Stimulated activated CD4-positive, alpha-beta T cell treated with anti-CD3 and anti-CD28 coated beads, Interleukin-4, amount 100 ng/mL, for 24 hours (primary cell): ENCODE results near the gene CMIP.

Experiments
- DNase-seq: peaks from one replicate; pipeline ENCODE4 v3.0.0-alpha.2; 2020

The CMIP gene

DNA sequence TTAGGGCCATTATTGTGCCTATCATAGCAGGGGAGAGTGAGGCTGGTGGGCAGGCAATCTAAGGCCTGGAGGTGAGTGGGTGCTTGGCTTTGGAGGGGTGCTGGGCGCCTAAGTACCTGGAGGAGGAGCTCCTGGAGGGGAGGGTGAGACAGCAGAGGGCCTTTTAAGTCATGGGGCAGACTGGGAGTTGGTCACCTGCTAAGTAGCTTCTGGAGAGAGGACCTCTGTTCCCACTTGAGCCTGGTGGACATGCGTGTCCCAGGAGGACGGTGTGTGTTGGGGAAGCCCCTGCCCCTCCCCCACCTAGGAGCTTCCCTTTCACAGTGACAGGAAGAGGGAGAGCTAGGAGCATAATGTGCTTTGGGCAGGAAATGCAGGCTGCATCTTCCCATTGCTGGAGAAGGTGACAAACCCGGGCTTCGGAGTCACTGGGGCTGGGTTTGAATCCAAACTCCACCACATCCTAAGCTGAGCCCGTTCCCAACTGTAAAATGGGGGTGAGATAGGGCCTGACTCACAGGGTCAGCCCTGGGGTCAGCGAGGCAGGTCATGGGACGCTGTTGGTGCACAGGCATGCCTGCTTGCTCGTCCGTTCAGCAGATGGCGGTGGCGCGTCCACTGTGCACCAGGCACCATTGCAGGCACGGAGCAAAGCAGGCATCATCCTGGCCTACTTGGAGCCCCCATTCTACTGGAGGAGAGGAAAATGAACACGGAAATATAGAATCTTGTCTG, 37.9 kb downstream of the CMIP start:
- no peak for DNase-seq

DNA sequence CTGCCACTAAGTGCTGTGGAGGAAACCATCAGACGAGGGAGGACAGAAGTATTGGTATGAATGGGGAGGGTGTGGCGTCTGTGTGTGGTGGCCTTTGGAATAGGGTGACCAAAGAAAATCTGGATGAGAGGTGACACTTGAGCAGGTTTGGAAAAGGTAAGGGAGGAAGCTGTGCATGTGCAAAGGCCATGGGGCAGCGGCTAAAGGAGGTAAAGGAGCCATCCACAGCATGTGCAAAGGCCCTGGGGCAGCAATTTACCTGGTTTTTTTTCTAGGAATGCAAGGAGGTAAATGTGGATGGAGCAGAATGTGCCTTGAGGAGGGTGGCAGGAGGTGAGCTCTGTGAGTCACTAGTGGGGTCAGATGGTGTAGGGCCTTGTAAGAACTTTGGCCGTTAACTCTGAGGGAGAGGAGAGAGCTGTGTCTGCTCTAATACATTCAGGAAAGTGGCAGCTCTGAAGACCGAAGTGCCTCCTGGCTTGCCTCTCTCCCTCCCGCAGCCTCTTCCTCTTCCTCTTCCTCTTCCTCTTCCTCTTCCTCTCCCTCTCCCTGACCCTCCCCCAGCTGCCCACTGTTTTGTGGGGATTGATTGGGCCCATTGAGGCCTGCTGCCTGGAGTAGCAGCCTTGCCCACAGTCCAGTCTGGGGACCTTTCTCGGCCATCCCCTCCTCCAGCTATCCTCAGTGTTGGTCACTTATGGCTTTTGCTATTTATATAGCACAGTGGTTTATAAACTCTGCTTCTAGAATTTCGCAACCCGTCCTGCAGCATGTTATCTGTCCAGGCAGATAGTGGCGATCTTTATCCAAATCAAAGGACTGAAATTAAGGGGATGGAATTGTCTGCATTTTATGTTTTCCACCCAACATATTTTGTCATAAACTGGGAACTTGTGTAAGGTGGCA, 38.7 kb downstream of the CMIP start:
- DNase-seq = no peak

DNA sequence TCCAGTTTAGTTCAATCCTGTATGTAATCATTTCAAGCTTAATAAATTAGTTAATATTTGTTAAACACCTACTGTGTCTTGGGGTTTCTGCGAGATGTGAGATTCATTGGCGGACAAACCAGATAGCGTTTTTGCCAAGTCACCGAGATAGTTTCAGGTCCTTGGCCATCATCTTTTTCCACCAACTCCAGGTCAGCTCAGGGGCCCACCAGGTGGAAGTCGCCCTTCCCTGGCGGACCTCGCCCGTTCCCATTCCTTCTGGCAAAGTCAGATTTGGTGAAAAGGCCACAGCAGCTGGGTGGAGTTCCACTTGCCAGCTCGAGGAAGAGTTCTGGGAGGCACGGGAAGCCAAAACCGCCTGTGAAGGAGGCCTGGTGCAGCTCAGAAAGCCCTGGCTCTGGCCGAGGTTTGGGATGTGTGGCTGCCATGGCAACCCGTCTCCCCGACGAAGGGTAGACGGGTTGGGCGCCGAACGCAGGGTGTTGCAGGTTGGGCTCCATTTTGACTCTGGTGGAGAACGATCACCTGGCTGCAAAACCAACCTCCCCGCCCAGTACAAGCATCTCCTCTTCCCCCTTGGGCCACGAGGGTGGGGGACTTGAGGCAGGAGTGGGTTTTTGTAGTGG, 39.5 kb downstream of the CMIP start:
- DNase-seq = no peak

DNA sequence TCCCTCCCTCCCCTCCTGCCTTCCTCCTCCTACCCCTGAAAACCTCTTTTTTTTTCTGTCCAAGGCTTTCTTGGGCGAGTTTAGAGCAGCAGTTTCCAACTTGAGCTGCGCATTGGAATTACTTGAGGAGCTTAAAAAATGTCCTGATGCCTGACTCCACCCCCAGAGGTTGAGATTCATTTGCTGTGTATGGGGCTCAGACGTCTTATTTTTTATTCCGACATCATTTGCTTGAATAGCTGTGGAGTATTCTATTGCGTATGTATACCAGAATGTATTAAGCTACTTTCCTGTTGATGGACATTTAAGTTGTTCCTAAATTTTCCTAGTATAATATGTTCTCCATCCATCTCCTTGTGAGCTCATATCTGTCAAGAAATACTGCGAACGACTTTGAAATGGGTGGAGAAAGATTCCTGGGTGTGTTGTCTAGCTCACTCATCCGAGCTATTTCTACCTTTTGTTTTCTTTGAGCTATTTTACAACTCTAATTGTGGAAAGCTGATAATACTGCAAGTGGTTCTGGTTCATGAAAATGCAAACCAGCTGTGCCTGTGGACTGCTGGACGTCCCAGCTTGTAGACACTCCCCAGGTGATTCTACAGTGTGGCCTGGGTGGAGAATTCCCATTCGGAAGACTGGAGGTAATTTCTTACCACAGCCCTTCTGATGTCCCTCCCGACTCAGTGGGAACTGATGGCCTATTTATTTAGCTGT, 40.5 kb downstream of the CMIP start:
- no peak for DNase-seq

DNA sequence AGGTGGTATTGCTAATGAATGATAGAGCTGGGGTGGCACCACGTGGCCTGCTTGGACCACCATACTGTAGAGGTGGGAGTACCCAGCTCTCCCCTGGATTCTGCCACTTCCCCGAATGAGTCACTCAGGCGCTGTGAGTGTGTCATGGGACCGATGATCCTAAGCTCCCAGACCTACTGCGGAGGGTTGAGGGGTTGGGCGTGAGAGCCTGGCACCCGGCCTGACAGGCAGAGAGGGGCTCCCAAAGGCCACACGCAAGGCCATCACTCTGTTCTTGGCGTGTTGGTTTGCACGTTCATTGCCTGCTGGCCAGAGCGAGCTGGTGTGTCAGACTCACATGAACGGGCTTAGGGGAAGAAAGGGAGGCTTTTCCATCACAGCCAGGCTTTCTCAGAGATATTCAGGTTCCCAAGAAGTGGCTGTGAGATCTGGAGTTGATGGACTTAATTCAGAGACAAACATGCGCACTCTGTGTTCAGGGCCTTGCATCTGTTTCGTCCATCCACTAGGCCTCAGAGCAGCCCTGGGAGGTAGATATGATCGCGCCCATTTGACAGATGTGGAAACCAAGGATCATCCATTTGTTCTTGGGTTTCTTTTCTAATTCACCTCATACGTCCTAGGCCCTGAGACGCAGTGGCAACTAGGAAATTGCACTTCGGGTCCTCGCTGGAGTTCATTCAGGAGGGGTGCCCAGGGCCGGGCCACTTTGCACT, 41.4 kb downstream of the CMIP start:
- DNase-seq = no peak

DNA sequence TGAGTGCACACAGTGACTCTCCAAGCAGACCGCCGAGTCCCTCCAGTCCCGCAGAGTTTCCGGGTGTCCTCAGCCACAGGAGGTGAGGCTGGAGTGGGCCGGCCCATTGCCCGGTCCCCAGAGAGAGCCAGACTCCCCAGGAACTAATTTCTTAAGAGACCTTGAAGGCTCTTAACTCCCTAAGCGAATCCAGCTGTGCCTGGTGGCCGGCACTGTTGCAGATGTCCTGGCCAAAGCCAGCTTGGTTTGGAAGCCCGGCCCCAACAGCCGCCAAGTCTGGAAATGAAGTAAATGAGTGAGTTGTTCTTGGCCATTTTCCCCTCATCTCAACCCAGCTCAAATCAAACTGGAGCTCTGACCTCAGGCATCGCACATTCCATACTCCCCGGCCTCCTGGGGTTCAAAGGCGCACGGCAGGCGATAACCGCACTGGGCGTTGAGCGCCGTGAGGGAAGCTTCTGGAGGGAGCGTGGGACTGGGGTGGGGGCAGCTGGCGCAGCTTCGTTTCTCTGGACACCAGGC, 42.0 kb downstream of the CMIP start:
- no peak for DNase-seq

DNA sequence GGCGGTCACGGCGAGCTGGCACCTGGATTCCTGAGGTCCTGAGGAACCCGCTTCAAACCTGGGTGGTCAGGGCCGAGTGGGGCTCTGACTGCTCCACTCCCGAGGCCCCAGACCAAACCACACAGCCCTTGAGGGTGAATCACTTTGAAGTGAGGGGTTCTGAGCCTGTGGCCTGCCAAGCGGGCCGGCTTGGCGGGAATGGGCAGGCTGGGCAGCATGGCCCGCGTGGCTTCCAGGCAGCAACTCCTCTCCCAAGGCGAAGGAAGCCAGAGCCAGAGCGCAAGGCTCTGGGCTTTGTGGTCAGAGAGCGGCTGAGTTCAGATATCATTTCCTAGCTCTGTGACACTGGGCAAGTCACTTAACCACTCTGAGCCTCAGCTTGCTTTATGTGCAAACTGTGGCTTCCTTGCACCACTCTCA, 42.7 kb downstream of the CMIP start:
- no peak for DNase-seq

DNA sequence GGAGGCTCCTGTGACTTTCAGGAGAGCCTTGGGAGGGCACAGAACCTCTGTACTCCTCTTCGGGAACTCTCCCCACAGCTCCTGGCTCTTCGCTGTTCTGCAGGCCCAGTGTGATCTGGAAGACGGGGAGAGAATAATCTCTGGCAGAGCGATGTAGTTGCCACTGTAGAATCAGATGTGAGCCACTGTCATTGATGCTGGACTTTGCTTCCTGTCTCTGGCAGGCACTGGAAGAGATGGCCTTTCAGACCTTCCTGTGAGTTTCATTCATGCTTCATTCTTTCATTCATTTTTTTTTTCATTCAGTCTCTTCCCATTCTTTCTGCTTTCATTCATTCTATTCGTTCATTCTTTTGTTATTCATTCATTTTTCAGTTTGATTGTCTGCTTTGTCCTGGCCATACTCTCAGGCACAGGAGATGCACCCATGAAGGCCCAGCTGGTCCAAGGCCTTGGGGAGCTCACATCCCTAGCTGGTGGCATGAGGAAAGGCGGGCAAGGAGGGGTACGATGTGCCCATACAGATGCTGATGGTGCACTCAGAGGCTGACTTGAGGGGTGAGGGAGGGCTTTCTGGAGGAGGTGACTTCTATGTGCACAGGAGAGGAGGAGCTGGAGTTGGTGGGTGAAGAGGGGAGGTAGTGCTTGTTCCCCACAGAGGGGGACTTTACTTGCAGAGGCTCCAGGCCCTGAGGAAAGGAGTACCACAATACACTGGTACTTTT, 44.2 kb downstream of the CMIP start:
- DNase-seq = no peak

DNA sequence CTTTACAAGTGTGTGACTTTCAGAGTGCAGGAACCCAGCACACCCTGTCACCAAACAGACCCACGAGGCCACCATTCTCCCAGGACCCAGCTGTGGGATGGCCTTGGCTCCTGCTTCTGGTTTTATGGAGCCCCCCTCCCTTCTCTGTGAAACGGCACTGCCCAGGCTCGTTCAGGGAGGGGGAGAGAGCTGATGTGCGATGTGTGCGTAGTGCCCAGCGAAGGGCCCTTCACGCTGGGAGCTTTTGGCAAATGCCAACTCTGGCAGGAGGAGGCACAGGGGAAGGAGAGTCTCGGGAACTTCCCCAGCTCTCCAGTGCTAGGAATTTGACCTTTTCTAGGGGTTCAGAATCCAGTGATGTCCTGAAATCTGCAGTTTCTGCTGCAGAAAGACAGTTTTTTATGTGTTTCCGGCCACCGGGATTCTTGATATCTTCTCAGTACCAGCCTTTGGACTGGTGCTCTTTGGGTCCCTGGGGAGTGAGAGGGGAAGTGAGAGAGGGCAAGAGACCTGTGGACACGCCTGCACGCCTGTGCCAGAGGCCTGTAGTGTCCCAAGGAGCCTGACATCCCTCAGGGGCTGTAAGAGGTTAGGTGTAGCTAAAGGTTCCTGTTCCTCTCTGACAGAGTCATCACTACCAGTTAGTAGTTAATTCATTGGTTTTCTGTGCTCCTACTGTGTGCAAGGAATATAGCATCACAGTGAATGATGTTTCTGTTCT, 45.1 kb downstream of the CMIP start:
- DNase-seq = no peak

DNA sequence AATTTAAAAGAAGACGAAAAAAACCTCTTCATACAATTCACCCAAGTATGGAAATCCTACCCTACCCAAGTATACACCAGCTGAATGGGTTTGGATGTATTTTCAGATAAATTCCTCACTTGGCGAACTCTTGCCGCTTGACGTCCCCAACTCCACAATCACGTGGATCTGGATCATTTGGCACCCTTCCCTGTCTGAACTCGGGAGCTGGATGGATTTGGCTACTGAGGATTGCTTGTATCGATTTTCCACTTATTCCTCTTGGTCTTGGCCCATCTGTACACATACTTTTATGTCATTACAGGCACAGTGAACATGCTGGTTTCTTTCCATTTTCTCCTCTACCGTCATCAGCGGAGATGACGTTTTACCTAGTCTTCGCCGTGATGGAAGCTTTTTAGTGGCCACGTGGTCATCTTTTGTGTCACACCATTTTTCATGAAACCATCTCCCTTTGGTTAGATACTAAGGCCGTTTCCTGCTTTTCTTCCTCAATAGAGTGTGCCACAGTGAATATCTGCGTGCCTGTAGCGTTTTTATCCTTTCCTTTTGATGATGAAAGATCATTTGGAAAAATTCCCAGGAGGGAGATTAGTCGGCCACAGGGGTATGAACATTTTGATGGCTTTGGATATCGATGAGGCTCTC, 47.1 kb downstream of the CMIP start:
- no peak for DNase-seq

DNA sequence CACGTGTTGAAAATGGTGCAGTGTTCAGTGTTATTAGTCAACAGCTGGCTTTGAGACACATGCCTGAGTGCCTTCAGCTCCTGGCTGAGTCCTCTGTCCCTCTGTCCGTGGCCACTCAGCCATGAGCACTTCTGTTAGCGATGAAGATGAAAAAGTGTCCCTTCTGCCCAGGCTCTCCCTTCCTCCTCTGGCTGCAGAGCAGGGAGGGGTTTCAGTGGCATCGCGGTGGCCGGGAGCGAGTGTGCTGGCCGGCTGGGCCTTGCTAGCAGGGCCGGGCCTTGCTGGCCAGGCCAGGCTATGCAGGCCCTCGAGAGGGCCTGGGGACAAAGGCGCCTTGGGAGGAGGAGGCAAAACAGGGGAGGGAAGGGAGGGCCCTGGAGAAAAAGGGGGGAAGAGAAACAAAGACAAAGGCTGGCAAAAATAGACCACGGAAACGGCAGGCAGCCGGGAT, 47.7 kb downstream of the CMIP start:
- no peak for DNase-seq

DNA sequence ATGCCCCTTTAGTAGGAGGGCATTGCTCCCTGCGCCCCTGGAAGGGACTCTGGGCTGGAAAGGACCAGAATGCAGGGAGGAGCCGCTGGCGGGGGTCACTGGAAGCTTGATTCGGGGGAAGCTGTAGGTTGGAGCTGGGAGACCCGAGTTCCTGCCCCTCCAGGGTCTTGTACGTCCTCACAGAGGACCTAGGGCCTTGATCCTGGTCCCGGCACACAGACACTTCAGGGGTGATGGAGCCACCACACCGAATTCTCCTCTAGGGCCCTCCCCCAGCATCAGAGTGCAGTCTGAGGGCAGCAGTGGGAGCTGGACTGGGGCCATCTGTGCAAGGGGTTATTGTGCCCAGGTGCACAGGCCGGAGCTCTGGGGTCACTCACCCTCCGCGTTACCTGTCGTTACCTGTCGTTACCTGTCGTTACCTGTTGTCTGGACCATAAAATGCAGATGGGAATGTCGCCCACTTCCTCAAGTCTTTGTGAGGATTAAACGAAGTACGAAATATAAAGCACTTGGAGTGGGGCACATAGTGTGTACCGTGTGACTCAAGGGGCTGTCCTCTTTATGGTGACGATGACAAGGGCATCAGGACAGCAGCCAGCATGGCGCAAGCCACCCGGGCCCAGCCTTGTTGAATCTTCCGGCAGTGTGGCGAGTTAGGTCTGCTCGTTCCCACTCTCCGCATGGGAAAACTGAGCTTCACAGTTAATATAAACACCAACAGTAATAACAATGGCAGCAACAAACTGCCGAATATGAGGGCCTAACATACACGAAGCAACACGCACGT, 48.6 kb downstream of the CMIP start:
- DNase-seq = no peak

DNA sequence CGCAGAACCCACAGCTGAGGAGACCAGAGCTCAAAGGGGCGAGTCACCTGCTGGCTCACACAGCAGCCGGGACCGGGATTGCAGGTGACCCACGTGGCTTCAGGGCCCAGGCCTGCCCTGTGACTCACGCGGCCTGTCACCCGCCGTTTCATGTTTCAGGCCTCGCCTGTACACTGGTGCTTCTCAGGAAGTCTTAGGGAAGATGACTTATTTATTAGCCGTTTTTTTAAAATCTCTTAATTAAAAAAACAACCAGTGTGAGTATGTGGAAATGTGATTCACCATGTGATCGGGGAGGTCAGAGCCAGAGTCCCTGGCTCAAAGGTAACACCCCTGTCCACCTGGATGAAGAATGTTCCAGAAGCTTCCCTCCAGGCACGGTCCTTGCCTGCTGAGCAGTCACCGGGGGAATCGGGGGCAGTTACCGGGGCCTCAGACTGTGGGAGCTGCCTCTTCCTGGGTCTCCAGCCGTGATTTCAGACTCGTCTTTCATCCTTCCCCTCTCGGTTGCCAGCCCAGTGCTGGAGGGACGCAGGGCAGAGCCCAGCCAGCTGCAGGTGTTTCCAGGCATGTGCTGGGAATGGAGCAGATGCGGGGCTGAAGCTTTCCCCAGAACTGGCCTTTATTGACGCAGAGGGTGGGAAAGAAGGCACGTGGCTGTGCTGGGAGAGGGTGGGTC, 49.3 kb downstream of the CMIP start:
- peak; percentile 25 for DNase-seq

DNA sequence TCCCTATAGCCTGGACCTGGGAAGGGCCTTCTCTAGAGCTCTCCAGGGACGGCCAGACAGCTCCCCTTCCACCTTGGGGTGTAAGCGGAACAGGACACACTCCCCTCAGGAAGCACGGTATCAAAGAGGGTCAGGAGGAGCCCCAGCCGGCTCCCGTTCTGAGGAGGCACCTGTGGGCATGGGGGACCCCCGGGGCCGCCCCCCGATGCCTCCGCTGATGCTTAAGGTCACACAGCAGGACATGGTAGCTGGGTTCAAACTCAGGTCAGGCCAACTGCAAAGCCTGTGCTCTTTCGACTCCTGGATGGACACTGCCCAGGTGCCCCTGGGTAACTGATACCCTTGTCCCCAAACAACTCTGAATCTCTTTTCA, 49.8 kb downstream of the CMIP start:
- no peak for DNase-seq

DNA sequence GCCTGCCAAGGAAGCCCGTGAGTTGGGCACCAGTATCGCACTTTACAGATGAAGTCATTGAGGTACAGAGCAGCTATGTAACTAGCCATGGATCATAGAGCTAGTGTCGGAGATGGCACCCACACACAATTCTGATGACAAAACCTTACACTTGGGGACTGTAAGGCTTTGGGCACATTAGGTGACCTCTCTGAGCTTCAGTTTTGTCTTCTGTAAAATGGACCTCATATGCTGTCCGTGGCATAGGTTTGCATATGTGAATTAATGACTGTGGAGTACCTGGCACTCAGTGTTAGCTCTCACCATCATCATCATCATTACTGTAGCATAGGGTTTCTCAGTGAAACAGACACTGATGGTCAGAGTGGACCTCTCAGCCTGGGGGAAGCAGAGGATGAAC, 50.3 kb downstream of the CMIP start:
- DNase-seq = no peak

DNA sequence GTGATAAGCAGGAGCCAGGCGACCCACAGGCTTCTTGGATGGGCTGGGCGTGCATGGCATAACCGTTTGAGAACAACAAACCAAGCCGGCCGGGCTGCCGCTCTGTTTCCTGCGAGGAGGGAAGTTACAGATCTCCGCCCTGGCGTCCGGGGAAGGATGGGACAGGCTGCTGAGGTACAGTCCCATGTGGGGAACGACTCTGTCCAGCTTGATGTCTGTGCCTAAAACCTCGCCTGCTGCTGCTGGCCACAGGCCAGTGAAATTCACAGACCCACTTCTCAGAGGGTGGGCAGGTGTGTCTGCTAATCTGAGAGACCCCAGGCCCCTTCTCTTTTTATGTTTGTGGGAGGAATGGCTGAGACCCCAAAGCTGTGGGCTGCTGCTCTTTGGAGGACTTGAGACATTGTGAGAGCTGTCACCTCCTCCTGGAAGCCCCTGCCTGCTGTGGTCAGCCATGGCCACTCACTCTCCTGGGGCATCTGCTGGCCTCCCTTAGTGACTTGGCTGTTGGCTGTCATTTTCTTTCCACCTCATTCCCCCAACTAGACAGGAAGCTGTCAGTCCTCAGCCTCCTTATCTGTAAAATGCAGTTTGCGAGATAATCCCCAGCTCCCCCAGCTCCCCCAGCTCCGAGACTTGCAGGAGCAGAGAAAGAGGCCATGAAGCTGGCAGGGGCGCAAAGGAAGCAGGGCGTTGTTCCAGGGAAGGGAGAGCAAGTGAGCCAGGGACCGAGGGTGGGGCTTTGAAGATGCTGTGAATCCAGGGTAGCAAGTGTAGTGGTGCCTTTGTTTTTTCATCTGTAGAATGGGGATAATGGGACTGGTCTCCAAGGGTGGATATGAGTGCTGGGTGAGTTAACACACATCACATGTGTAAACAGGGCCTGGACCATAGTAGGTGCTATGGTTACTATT, 51.0 kb downstream of the CMIP start:
- DNase-seq = no peak

DNA sequence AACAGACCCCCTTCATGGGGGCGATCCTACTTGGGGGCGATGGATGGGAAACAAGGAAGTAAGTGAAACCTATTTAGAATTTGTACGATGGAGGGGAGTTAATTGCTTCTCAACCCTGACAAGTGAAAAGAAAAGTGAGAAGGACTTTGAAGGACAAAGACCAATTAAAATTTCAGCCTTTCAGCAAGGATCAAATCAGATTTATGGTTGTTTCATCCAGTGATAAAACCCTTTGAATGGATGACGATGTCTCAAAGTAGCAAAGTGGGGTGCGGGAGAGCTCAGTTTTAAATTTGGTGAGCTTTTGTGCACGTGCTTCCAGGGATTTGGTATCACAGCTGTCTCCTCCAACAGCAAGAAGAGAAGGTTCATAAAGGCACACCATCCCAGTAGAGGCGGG, 51.7 kb downstream of the CMIP start:
- DNase-seq = no peak

DNA sequence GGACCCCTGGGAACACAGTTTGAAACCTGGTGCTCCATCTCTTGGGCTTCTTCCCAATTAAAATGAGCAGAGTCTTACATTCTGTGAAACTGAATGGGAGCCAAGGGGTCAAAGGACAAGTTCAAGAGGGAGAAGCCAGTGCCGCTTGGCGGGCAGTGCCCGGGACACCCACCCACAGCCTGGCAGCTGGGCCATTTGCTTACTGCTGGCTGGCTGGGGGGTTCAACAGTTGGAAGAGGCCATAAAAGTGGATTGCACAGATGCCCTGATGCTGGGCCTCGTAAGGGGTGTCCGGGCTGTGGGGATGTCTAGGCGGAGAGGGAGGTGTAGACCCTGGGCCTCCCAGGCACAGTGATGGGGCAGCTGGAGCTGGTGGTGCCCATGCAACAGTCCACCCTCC, 52.1 kb downstream of the CMIP start:
- no peak for DNase-seq
